ENCODE data around the gene TNFRSF14. TPM values are rescaled to one million over a fixed set of nuclear protein-coding genes. Genes with fewer than 3 reads are reported as not detected.

Gene TNFRSF14
- total and polyA plus RNA-seq, 2 of the 13 experiments (the other 11 are each of a cell fraction or from before 2014, with no cell fraction given): 11.9 to 49.9 TPM

- Histone ChIP-seq H4K20me1 (ENCODE audit: insufficient read depth, low read length) (no peaks in the 10 kb centered on the region), H3K9ac (ENCODE audit: insufficient read depth, low read depth, low read length) (no peak overlapping the region), H3K27me3 (ENCODE audit: control insufficient read depth in 1 of 2, insufficient read depth in 2 of 2, low read length in 2 of 2) (peaks cover 13 to 73% of the 10 kb centered on the region in 2 experiments; a peak in 4 of 5 replicates), H3K27ac (ENCODE audit: extremely low read length, insufficient read depth, low read length) (no peak overlapping the region), H3K4me1 (ENCODE audit: insufficient read depth, low read length) (no peaks in the 10 kb centered on the region), H3K4me2 (ENCODE audit: low read depth, low read length) (no peak overlapping the region), H2AFZ (ENCODE audit: low read length) (no peak overlapping the region), H3K79me2 (ENCODE audit: insufficient read depth, low read length) (no peaks in the 10 kb centered on the region), H3K36me3 (replicated peaks in 1 of 2; ENCODE audit: control insufficient read depth in 1 of 2, insufficient read depth in 2 of 2, low read length in 2 of 2) (no peaks in the 10 kb centered on the region), H3K9me3 (ENCODE audit: low read length) (no peaks in the 10 kb centered on the region), H3K4me3 (replicated peaks in 1 of 3; ENCODE audit: insufficient read depth in 1 of 3, low read depth in 2 of 3, low read length in 3 of 3) (no peak overlapping the region)
- FAIRE-seq (no peak), ATAC-seq (no peak), DNase-seq (ENCODE audit: low spot score) (no peak)
- TF ChIP-seq ZNF619 (CRISPR knock-in tag; IDR thresholded peaks at IDR 0.05): no peak
- no peak for TF ChIP-seq NFKBIZ (CRISPR knock-in tag; IDR thresholded peaks at IDR 0.05)
- intact Hi-C loops (cut with micrococcal nuclease; ENCODE audit: unreplicated experiment): no loop called here
- ChIA-PET CTCF (ENCODE audit: low intra/inter-chr PET ratio, low total read pairs) (no interaction called here), POLR2A (no interaction called here)
- 44% methylated on average over 8 of the region's 48 CpGs for whole genome bisulfite sequencing (ENCODE audit: low lambda C conversion rate)
- BruUV-seq (replicated peaks): no TSS peak
- in situ Hi-C loops (cut with HindIII; ENCODE audit: extremely low pct_ligation_motif_present, low pct_unique_long_range_greater_than_20kb): no loop called here
Observed at GRCh38 chr1:2605509-2606395, 49.6 kb downstream of the TNFRSF14 start.

- ATAC-seq (no peak), FAIRE-seq (no peak), DNase-seq (ENCODE audit: low spot score) (no peak)
- peaks cover 13 to 72% of the 10 kb centered on the region in 2 experiments; a peak in 4 of 5 replicates for H3K27me3 ChIP-seq (ENCODE audit: control insufficient read depth in 1 of 2, insufficient read depth in 2 of 2, low read length in 2 of 2)
- H3K36me3 ChIP-seq (replicated peaks in 1 of 2; ENCODE audit: control insufficient read depth in 1 of 2, insufficient read depth in 2 of 2, low read length in 2 of 2): no peaks in the 10 kb centered on the region
- no CpG with 5 or more reads among the region's 15 CpGs for WGBS (ENCODE audit: low lambda C conversion rate)
- H3K4me2 ChIP-seq (ENCODE audit: low read depth, low read length): no peak overlapping the region
- no TSS peak for BruUV-seq (replicated peaks)
- no peak overlapping the region for H3K9ac ChIP-seq (ENCODE audit: insufficient read depth, low read depth, low read length)
- no peak overlapping the region for H3K4me3 ChIP-seq (replicated peaks in 1 of 3; ENCODE audit: insufficient read depth in 1 of 3, low read depth in 2 of 3, low read length in 3 of 3)
- CTCF ChIA-PET (ENCODE audit: low intra/inter-chr PET ratio, low total read pairs): no interaction called here
- H3K79me2 ChIP-seq (ENCODE audit: insufficient read depth, low read length): no peaks in the 10 kb centered on the region
- POLR2A ChIA-PET: no interaction called here
- no peaks in the 10 kb centered on the region for H4K20me1 ChIP-seq (ENCODE audit: insufficient read depth, low read length)
- in situ Hi-C loops (cut with HindIII; ENCODE audit: extremely low pct_ligation_motif_present, low pct_unique_long_range_greater_than_20kb) (no loop called here), intact Hi-C loops (cut with micrococcal nuclease; ENCODE audit: unreplicated experiment) (no loop called here)
- H2AFZ ChIP-seq (ENCODE audit: low read length): no peak overlapping the region
- no peaks in the 10 kb centered on the region for H3K9me3 ChIP-seq (ENCODE audit: low read length)
- H3K27ac ChIP-seq (ENCODE audit: extremely low read length, insufficient read depth, low read length): no peak overlapping the region
- H3K4me1 ChIP-seq (ENCODE audit: insufficient read depth, low read length): no peaks in the 10 kb centered on the region
- TF ChIP-seq ZNF562 (CRISPR knock-in tag; IDR thresholded peaks at IDR 0.05; ENCODE audit: borderline replicate concordance) (no peak), FOXP4 (CRISPR knock-in tag; IDR thresholded peaks at IDR 0.05) (no peak), STAT5B (CRISPR knock-in tag; IDR thresholded peaks at IDR 0.05) (no peak), POLR2AphosphoS2 (IDR thresholded peaks at IDR 0.05; ENCODE audit: low read depth, low read length) (no peak), ARNTL (CRISPR knock-in tag; IDR thresholded peaks at IDR 0.05) (no peak), BRD4 (CRISPR knock-in tag; IDR thresholded peaks at IDR 0.05) (no peak)
- TF ChIP-seq, protein P1, sequence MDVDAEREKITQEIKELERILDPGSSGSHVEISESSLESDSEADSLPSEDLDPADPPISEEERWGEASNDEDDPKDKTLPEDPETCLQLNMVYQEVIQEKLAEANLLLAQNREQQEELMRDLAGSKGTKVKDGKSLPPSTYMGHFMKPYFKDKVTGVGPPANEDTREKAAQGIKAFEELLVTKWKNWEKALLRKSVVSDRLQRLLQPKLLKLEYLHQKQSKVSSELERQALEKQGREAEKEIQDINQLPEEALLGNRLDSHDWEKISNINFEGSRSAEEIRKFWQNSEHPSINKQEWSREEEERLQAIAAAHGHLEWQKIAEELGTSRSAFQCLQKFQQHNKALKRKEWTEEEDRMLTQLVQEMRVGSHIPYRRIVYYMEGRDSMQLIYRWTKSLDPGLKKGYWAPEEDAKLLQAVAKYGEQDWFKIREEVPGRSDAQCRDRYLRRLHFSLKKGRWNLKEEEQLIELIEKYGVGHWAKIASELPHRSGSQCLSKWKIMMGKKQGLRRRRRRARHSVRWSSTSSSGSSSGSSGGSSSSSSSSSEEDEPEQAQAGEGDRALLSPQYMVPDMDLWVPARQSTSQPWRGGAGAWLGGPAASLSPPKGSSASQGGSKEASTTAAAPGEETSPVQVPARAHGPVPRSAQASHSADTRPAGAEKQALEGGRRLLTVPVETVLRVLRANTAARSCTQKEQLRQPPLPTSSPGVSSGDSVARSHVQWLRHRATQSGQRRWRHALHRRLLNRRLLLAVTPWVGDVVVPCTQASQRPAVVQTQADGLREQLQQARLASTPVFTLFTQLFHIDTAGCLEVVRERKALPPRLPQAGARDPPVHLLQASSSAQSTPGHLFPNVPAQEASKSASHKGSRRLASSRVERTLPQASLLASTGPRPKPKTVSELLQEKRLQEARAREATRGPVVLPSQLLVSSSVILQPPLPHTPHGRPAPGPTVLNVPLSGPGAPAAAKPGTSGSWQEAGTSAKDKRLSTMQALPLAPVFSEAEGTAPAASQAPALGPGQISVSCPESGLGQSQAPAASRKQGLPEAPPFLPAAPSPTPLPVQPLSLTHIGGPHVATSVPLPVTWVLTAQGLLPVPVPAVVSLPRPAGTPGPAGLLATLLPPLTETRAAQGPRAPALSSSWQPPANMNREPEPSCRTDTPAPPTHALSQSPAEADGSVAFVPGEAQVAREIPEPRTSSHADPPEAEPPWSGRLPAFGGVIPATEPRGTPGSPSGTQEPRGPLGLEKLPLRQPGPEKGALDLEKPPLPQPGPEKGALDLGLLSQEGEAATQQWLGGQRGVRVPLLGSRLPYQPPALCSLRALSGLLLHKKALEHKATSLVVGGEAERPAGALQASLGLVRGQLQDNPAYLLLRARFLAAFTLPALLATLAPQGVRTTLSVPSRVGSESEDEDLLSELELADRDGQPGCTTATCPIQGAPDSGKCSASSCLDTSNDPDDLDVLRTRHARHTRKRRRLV (CRISPR knock-in tag; IDR thresholded peaks at IDR 0.05): no peak
Observed at GRCh38 chr1:2606396-2606880, 50.3 kb downstream of the TNFRSF14 start.

Data from HepG2 (cell line).